AG10803 (cell line): ENCODE data around the gene NR2C2AP.

ENCODE experiments used
- DNase-seq: peaks from one replicate; pipeline ENCODE4 v3.0.0; 2010; ENCODE audit warnings: low read depth
- H3K4me3 ChIP-seq: 2 replicates; pipeline ENCODE4 v1.5.1; 2011; ENCODE audit warnings: mild to moderate bottlenecking, low read length, control low read depth
- TF ChIP-seq, protein P1 (sequence below): conservative IDR thresholded peaks from 2 replicates; pipeline ENCODE4 v1.5.1; 2011; ENCODE audit warnings: mild to moderate bottlenecking, low read length, control low read depth, inconsistent platforms

NR2C2AP gene

DNA sequence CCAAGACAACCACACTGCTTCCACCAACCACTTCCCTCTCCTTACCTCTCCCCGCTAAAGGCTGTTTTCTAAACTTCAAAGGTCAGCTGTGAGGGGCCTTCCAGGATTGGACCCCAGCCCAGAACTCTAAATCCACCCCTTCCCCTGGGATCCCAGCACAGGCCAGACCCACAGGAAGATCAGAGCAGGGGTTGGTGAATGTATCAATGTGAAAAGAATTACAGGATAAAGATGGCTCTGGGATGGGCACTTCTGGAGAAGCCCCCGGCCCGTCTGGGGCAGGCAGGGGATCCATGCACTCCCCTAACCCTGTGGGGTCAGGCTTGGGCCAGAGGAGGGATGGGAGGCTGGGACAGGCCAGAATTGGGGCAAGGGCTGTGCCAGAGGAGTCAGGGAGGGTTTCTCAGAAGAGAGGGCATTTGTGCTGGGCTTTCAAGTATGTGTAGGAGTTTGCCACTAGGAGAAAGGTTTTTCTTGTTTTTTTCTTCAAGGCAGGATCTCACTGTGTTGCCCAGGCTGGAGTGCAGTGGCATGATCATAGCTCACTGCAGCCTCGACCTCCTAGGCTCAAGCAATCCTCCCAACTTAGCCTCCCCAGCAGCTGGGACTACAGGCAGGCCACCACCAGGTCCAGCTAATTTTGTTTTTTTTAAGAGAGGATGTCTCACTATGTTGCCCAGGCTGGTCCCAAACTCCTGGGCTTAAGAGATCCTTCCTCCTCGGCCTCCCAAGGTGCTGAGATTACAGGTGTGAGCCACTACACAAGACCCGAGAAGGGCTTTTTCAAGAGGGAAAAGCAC lies 32.1 kb downstream of the NR2C2AP start:
- H3K4me3 ChIP-seq: no peak overlapping the region
- TF ChIP-seq, protein P1, sequence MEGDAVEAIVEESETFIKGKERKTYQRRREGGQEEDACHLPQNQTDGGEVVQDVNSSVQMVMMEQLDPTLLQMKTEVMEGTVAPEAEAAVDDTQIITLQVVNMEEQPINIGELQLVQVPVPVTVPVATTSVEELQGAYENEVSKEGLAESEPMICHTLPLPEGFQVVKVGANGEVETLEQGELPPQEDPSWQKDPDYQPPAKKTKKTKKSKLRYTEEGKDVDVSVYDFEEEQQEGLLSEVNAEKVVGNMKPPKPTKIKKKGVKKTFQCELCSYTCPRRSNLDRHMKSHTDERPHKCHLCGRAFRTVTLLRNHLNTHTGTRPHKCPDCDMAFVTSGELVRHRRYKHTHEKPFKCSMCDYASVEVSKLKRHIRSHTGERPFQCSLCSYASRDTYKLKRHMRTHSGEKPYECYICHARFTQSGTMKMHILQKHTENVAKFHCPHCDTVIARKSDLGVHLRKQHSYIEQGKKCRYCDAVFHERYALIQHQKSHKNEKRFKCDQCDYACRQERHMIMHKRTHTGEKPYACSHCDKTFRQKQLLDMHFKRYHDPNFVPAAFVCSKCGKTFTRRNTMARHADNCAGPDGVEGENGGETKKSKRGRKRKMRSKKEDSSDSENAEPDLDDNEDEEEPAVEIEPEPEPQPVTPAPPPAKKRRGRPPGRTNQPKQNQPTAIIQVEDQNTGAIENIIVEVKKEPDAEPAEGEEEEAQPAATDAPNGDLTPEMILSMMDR: no peak
- no peak for DNase-seq

DNA sequence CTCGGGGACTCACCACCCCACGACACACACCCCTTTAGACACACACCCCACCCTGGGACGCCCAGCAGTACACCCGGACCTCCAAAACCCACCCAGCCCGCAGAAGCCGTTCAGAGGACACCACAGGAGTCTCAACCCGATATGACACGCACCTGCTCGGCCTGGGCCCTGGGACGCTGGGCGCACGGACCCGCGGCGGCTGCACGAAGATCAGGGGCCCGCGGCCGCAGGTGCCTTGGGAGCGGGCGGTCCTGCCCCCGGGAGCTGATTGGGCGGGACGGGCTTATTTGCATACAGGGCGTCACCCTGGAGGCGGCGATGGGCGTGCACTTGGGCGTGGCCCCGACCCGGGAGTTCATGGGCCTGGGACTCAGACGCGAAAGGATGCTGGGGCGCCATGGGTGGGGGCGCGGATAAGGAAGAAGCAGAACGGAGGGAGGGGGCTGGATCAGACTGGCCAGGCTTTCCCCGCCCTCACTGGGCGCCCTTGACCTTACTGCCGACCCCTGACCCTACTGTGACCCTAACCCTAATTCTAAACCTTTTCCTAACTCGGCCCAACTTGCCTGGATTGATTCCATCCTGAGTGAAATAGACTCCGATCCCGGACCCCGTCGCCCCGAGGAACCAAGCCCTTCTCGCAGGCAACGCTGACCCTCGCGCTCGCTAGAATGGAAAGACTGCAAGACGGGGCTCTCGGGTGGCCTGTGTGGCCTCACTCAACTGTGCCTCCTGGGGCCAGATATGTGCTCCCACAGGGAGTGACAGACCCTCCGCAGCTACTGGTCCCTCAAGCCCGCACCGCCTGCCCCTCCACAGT lies 33.0 kb downstream of the NR2C2AP start, which contains the start of gene MEF2B:
TSS of gene MEF2B (minus strand) at position 211 of the 820 bp plus-strand sequence. CDS start 19,528 bp downstream, outside the sequence.
- peak; percentile 41 for DNase-seq
- no peak within 1 kb of the TSS; the same call in 1 of the 2 replicates for H3K4me3 ChIP-seq

DNA sequence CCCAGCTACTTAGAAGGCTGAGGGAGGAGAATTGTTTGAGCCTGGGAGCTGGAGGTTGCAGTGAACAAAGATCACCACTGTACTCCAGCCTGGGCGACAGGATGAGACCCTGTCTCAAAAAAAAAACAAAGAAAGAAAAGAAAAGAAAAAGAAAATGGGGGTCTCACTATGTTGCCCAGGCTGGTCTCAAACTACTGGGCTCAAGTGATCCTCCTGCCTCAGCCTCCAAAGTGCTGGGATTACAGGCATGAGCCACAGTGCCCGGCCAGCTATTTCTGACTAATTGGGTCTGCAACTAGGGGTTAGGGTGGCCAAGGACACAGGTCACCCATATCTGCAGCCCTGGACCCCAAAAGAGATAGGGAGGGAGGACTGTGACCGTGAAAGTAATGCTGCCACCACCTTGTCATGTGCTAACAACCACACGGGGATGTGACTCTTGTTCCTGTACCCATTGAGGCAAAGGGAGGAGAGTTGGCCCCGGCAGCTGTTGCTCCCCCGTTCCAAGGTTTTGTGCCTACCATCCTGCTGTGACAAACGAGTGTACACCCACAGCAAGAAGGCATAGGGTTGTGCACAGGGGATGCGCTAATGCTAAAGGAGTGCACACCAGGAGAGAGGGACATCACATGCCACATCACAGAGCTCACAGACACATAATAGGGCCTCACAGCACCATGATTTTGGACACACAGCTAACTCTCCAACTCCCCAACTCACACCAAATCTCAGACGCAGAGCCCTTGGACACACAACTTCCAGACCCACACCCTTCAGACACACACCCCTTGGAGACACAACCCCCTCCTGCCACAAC lies 33.8 kb downstream of the NR2C2AP start:
- TF ChIP-seq, protein P1: no peak
- no peak overlapping the region for H3K4me3 ChIP-seq
- no peak for DNase-seq

More for the DNA sequence above, 33.0 kb downstream of the NR2C2AP start, which contains the start of gene MEF2B:
- TF ChIP-seq, protein P1: no peak

DNA sequence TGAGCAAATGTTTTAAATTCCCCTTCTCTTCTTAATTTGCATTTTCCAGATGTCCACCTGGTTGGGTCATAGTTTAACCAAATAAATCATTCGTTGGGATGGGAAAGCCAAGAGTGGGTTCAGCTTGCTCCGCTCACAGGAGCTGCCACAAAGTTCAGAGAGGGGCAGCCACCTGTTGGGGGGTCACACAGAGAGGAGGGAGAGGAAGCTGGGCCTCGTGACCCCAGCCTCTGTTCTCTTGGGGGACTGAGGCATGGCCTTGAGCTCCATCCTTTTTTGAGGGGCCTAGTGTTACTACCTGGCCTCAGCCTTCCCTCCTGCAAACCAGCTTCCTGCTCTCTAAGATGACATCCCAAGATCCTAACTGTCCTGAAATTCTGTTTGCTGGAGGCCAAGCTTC lies 35.6 kb downstream of the NR2C2AP start:
- H3K4me3 ChIP-seq: no peak overlapping the region
- TF ChIP-seq, protein P1: no peak
- no peak for DNase-seq

DNA sequence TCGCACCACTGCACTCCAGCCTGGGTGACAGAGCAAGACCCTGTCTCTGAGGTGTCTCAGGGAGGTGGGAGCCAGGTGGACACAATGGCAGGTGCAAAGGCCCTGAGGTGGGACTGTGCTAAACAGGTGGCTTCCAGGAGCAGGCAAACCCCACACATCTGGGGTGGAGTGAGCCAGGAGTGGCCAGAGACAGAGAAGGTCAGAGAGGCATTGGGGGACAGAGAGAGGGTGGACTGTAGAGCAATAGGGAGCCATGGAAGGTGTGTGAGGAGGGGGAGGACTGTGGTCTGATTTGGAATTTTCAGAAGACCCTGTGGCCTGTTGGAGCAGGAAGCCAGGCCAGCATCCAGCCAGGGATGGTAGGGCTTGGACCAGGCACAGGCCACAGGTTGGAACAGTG lies 37.8 kb downstream of the NR2C2AP start:
- TF ChIP-seq, protein P1: no peak
- no peak for DNase-seq
- H3K4me3 ChIP-seq: no peak overlapping the region

DNA sequence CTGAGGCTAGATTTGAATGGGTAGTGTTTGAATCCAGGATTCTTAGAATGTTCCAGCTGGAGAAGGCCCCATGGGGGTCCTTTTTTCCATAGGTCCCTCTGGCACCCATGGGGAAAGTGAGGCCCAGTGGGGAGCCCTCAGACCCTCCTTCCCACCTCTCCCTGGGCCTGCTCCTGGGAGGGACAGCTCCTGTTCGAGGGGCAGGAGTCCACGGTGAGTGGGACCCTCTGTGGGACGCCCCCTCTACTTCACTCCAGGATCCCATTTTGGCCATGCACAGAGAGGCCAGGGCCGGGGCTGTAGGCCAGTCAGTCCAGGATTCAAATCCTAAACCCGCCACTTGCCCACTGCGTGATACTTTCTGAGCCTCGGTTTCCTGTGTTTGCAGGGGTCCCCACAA lies 40.7 kb downstream of the NR2C2AP start:
- no peak overlapping the region for H3K4me3 ChIP-seq
- TF ChIP-seq, protein P1: no peak
- DNase-seq: no peak
